ENCODE measurements around the gene RPL19. TPM values are rescaled to one million over a fixed set of nuclear protein-coding genes. Genes with fewer than 3 reads are reported as not detected.
"Not testable (repeated sequence)": the region's sequence is repeated elsewhere in the genome, so short reads cannot be mapped to it uniquely, and the experiment has no call there.

RPL19 gene
- 1,000 to 10,000 TPM; 1,084 to 1,135 TPM for total RNA-seq
- long read RNA-seq, donor 1, transcript RPL19-201 (6 exons, 737 nt) = major isoform, 124 of 145 reads
- long read RNA-seq, donor 1, partial matches to known transcripts = 17 of 145 reads
- long read RNA-seq, donor 1, other reads (novel, unspliced or antisense) = 2 of 145 reads
- long read RNA-seq, donor 2, transcript RPL19-201 (6 exons, 737 nt) = major isoform, 523 of 576 reads
- long read RNA-seq, donor 2, transcript RPL19-203 (6 exons, 1,051 nt) = minor isoform, 7 of 576 reads
- long read RNA-seq, donor 2, partial matches to known transcripts = 35 of 576 reads
- long read RNA-seq, donor 2, other reads (novel, unspliced or antisense) = 7 of 576 reads

DNA sequence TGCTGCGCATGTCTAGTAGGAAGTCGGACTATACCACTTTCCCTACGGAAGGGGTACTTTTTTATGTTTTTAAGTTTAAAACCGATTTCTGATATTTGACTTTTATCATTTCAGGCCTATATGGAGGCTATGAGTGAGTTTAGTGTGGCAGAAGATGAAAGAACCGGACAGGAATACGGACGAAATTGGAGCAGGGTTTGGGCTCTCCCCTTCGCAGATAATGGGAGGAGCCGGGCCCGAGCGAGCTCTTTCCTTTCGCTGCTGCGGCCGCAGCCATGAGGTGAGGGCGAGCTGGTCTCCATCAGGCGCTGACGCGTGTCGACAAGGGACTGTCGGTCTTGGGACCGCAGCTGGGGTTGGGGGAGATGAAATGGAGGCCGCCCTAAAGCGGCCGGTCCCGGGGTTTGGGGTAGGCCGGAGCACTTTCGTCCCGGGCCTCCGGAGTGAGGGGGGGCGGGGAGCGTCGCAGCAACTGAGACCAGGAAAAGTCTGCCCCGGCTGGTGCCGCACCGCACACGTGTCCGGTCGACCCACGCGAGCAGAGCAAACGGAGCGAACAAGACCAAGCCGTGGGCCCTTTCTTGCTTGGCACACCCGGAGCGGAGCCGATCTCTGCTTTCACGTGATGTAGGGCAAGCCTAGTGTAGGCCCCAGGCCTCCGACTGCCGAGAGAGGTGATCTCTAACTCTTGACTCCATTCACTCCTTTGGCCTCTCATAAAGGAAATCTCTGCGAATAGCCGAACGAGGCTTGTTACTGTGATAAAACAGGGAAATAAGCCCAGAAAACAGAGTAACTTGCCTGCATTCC is at the start of gene RPL19:
TSS of gene RPL19 (plus strand) at position 214 of the 810 bp plus-strand sequence. CDS start at position 276, 62 bp downstream.
- intact Hi-C loops (cut with DNase I) = loop anchor here (5.0 kb wide), 1 partner anchor 42 kb away; no protein-coding TSS in a partner anchor
- DNase-seq (ENCODE audit: low spot score) = peak; percentile 94

DNA sequence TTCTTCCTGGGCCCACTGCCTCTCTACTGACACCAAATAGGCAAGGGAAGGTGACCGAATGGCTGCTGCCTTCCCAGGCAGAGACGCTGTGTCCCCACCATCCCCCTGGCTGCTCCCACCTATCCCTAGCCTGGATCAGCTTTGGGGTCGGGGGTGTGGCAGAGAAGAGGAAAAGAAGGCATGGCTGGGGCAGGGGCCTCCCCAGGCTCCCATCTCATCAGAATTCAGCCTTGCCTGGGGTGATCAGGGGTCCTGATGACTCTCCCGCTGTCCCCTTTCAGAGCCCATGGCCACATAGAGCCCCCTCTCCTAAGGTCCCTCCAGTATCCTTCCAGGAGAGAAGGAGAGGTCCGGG is 49.3 kb upstream of the RPL19 start:
- DNase-seq (ENCODE audit: low spot score) = no peak
- intact Hi-C loops (cut with DNase I) = loop anchor here (5.0 to 10.0 kb wide), 3 partner anchors 83 to 168 kb away; no protein-coding TSS in a partner anchor

DNA sequence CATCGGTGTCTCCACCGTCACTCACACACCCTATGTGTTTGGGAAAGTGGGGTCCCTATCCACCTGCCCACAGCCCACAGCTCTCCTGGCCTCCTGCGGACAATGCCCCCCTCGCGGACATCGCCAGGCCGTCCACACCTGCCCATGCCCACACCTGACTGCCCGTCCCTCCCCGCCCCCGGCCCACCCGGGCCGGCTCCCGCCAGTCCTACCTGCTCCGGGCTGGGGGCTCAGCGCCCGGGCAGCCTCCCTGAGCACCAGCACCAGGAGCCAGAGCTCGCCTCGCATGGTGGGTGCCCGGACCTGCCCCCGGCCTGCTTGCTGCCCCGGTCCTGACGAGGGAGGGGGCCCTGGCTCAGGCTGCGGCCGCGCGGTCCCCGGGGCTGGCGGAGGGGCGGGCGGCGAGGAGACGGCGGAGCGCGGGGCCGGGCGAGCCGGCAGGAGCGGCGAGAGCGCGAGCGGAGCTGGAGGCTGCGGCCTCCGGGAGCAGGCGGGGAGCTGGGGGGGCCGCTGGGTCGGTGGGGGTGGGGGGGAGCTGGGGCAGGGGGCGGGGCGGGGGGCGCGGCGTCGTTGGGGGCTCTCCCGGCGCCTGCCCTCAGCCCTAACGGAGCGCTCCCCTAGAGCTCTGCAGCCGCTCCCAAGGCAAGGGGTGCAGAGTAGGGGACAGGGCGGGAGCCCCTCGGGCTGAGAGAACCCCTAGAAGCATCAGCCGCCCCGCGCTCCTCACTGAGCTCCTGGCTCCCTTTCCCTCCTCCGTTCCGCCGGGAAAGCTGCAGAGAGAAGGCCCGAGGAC is 48.7 kb upstream of the RPL19 start, which contains the start of gene PLXDC1:
TSS of gene PLXDC1 (minus strand) at position 488 of the 793 bp plus-strand sequence. CDS start at position 288, 200 bp downstream.
- DNase-seq (ENCODE audit: low spot score) = no peak
- intact Hi-C loops (cut with DNase I) = loop anchor here (5.0 to 10.0 kb wide), 3 partner anchors 84 to 169 kb away; no protein-coding TSS in a partner anchor

DNA sequence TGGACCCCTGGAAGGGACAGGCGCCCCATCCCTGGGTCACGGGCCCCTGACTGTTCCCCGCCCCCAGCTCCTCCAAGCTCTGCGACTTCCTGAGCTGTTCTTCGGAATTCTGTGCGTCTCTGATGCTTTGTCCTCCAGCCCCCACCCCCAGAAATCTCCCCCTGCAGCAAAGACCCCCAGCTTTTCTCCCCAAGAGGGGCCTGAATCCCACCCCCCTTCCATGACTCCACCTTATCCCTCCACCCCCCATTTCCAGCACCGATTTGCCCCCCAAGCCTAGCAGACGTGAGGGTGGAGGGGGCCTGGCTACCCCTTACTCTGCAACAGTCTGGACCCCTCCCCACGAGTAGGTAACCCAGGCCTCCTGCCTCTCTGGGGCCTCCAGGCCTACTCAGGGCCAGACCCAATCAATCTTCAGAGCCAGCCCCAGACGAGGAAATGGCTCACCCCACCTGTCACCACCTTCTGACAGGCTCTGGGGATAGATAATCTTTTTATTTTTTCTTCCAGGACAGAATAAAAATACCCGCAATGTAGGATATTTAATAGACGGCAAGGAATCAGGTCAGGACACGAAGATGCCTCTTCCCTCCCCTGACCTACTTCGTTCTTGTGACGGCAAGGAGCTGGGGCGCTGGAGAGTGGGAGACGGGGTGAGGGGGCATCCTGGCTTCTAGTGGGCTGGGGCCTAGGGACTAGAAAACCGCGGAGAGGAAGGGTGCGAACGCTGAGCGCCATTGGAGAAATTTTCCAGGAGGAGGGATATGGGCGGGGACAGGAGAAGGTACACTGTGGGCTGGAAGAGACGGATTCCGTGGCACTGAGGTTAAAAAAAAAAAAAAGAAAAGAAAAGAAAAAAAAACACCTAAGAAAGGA is 47.9 kb upstream of the RPL19 start:
- no peak for DNase-seq (ENCODE audit: low spot score)
- intact Hi-C loops (cut with DNase I) = loop anchor here (2.0 to 10.0 kb wide), 4 partner anchors 85 to 170 kb away; no protein-coding TSS in a partner anchor

DNA sequence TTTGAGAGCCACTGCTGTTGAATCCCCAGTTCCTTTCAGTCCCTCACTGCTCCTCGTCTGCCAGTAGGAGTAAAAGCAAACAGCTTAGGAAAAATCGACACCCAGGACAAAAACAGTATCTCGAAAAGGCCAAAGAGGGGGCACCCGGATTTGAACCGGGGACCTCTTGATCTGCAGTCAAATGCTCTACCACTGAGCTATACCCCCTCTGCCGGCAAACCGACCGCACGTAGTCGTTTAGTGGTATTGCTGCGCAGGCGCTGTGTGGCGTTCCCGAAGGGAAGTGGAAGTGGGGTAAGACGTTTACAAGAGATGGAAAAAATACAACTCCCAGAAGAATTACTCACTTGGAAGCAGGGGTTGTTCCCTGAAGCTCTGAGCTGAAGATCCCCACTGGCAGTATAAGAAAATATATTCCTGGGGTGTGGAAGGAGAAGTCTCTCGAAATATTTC is 46.5 kb upstream of the RPL19 start:
- intact Hi-C loops (cut with DNase I) = loop anchor here (2.0 to 10.0 kb wide), 4 partner anchors 86 to 171 kb away; no protein-coding TSS in a partner anchor

DNA sequence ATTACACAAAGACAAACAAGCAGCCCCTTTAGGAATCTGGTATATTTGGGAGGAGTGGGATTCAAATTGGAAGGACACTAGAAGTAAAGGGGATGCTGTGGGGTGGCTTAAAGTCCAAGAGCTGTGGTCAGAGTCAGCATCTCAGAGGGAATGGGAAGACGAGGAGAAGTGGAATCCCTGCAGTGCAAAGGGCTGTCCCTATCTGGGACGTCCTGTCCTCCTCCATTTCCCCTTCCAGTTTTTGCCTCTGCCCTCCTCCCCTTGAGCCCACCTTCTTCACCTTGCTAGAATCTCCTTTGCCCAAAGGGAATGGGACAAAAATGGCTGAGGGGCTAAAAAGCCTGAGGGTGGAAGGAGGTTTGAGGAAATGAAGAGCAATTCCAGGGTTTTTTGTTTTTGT is 44.4 kb upstream of the RPL19 start:
- intact Hi-C loops (cut with DNase I) = loop anchor here in 1 of 2 donors (10.0 kb wide), 1 partner anchor 91 kb away; no protein-coding TSS in a partner anchor
- no peak for DNase-seq (ENCODE audit: low spot score)

More for the DNA sequence above, 46.5 kb upstream of the RPL19 start:
- peak; percentile 97 for DNase-seq (ENCODE audit: low spot score)

DNA sequence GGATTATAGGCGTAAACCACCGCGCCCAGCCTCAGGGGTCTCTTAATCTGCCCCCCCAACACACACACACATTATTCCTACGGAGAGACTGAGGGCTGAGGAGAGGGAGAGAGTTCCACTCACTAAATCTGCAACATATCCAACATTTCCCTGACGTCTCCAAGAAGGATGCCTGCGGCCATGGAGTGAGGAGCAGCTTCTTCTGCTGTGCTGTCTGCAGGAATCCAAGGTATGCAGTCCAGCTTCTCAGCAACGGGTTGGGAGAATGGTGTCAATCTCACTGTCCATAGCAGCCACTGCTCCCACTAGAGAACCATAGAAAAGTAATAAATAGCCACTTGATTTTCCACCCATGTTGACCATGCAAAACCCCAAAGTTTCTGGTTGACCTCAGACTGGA is 43.6 kb upstream of the RPL19 start:
- intact Hi-C loops (cut with DNase I) = loop anchor here in 1 of 2 donors (10.0 kb wide), 1 partner anchor 92 kb away; no protein-coding TSS in a partner anchor
- DNase-seq (ENCODE audit: low spot score) = no peak

DNA sequence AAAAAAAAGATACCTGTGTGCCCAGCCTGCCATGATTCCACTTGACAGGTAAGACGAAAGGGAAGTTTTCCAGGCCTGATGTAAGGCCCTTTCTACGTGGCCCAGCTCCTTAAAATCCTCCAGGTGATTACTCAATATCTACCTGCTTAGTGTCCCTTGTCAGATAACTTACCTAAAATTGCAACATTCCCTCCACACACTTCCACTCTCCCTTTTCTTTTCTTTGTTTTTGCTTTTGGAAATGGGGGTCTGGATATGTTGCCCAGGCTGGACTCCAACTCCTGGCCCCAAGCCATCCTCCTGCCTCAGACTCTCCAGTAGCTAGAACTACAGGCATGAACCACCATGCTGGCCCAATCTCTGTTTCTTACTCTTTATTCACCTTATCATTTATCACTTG is 41.5 kb upstream of the RPL19 start:
- intact Hi-C loops (cut with DNase I) = loop anchor here in 1 of 2 donors (10.0 kb wide), 1 partner anchor 94 kb away; no protein-coding TSS in a partner anchor

DNA sequence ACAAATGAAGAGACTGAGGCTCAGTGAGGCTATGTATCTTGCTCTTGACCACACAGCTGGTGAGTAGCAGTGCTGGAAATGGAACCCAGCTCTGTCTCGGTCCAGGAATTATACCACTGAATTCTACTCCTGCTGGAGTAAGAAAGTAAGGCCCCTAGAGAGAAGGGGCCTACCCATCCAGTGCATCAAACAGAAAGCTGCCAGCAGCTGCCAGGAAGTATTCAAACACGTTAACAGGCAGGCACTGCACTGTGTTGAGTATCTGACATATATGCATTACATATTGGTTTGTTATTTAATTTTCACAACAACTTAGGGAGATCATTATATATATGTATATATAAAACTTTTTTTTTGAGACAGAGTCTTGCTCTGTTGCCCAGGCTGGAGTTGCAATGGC is 38.1 kb upstream of the RPL19 start:
- no peak for DNase-seq (ENCODE audit: low spot score)
- intact Hi-C loops (cut with DNase I) = no loop called here

More for the DNA sequence above, 41.5 kb upstream of the RPL19 start:
- no peak for DNase-seq (ENCODE audit: low spot score)

DNA sequence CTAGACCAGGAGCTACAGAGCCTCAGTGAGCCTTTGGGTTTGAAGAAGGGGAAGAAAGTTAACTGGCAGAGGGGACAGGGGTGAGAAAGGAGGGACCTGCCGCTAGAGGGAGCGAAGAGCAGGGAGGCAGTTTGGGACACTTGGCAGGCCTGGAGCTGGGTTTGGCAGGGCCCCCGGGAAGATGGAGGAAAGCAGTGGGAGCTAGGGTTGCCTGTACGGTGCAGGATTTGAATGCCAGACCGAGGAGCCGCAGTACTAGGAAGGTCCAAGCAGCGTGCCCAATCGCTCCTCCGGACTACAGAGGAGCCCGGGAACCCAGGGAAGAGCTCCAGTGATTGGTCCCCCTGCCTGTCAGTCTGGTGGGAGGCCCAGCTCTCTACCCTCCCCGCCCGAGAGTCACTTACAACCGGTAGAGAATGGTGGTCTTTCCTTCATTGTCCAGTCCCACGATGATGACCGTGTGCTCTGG is 35.4 kb upstream of the RPL19 start:
- peak; percentile 96 for DNase-seq (ENCODE audit: low spot score)
- intact Hi-C loops (cut with DNase I) = no loop called here

DNA sequence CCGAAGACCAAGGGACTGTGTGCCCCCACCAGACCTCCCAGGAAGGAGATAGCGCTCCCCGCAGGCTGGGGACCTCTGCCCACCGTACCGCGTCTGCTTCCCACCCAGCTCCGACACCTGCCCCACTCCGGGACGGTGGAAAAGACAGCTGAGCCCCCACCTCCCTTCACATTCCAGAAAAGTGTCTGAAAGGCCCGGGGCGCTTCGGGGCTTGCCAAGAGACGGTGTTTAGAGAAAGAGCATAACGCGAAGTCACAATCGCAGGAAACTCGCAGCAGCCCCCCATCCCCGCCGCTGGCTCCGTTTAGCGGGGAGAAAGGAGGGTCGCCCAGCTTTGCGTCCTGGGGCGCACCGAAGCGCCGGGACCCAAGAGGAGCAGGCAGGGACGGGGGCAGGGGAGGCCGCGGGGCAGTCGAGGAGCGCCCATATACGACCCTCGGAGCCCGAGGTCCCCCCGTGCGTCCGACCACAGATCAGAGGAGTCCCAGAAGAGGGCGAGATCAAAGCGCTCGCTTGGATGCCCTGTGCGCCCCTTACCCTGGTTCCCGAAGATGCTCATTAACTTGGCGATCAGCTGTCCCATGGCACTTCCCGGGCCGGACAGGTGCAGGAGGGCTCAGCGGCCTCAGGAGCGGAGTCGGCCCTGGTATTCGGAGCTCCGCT is 34.8 kb upstream of the RPL19 start:
- intact Hi-C loops (cut with DNase I) = no loop called here

DNA sequence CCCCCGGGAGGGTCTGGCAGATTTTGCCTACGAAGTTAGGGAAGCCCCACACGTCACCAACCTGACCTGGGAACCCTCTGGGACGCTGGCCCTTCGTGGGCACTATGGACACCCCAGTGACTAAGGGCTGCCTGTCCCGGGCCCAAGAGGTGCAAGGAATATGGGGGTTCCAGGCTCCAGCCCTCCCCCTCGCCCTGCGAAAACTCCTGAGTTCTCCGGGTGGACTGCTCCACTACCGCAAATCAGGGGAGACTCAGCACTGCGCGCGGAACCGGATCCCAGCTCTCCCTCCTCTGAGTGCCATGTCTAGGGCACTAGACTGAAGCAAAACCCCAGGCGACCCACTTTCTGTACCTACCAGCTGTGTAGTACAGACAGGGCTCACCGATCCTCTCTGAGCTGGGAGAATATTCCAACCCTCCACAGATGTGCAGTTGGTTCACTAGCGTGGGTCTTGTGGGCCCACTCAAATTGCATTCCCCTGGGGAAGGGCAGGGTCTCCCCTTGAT is 34.2 kb upstream of the RPL19 start, which contains the start of gene ARL5C:
TSS of gene ARL5C (minus strand) at position 321 of the 509 bp plus-strand sequence. CDS start 401 bp downstream, outside the sequence.
- DNase-seq (ENCODE audit: low spot score) = no peak
- intact Hi-C loops (cut with DNase I) = no loop called here

More for the DNA sequence above, 34.8 kb upstream of the RPL19 start:
- DNase-seq (ENCODE audit: low spot score) = no peak

DNA sequence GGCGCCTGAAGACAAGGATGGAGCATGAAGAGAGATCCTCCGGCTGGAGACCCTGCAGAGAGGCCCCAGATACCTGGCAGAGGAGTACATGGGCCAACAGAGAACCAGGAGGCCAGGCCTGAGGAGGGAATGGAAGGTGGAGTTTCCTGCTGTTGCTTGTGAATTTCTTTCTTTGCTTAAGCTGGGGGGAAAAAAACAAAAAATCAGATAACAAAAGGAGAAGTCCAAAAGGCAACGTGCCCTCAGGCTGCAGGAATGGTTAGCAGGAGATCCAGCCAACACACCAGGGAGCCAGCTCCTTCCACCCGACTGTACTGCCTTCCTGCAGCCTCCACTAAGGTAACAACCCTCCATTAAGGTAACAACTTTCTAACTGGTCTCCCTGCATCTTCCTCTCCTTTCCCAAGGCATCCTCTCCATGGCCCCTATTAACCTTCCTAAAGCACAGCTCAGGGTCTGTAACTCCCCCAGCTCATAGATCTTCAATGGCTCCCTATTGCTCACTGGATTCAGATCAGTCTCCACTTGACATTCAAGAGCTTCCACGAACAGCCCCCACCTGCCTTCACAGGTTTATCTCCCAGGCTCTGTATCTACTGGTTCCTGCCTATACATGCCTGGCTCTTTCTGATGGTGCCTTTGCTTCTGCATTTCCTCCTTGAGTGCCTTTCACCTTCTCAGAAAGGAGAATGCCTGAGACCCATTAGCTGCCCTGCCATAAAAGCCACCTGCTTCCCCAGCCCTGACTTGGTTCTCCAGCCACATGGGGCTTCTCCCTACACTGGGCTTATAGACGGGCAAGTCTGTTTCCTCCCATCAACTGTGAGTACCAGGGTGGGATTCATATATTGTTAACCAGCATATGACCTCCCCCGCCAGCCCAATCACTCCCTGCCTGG is 33.4 kb upstream of the RPL19 start:
- DNase-seq (ENCODE audit: low spot score) = no peak
- intact Hi-C loops (cut with DNase I) = no loop called here

DNA sequence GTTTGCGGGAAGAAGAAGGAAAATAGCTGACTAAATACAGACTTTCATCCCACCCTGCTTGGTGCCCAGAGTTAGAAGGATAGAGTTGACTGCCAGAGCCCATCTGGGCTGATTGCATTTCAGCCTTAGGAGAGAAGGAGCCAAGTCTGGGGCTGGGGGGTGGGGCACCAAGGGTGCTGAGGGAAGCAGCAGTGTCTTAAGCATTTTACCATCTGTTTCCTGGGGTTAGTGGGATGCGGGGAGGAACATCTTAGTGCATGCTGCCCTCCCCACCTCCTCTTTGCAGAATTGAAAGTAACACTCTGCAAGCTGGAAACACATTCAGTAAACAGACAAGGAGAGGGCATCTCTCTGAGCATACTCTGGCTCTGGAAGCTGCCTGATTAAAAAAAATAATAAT is 32.6 kb upstream of the RPL19 start:
- no peak for DNase-seq (ENCODE audit: low spot score)
- intact Hi-C loops (cut with DNase I) = no loop called here

DNA sequence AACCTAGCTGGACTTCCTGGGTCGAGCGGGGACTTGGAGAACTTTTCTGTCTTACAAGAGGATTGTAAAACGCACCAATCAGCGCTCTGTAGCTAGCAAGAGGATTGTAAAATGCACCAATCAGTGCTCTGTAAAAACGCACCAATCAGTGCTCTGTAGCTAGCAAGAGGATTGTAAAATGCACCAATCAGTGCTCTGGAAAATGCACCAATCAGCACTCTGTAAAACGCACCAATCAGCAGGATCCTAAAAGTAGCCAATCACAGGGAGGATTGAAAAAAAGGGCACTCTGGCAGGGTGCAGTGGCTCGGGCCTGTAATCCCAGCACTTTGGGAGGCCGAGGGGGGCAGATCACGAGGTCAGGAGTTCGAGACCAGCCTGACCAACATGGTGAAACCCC is 31.6 kb upstream of the RPL19 start:
- intact Hi-C loops (cut with DNase I) = not testable (repeated sequence)

DNA sequence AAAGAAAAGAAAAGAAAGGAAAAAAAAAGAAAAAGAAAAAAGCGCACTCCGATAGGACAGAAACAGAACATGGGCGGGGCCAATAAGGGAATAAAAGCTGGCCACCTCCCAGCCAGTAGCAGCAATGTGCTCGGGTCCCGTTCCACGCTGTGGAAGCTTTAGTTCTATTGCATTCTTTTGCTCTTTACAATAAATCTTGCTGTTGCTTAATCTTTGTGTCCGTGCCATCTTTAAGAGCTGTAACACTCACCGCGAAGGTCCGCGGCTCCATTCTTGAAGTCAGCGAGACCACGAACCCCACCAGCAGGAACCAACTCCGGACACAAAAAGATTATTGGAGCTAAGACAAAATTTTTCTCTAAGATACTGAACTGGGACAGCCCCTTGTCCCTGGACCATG is 31.0 kb upstream of the RPL19 start:
- intact Hi-C loops (cut with DNase I) = no loop called here
- DNase-seq (ENCODE audit: low spot score) = no peak

More for the DNA sequence above, 31.6 kb upstream of the RPL19 start:
- not testable (repeated sequence) for DNase-seq (ENCODE audit: low spot score)
